Hepatocyte (in vitro differentiated cells): Measurements from ENCODE around the gene DNAJC30. TPM values are rescaled to one million over a fixed set of nuclear protein-coding genes. Genes with fewer than 3 reads are reported as not detected.
A peak's percentile ranks its signal among the peaks of the same experiment; 100 is the strongest.

Source experiments
- DNase-seq: peaks from one replicate; pipeline ENCODE4 v3.0.0-alpha.2; 2016; ENCODE audit warnings: low spot score
- H2AFZ ChIP-seq: fragments of 200-600 bp; sonication (generic); 2 replicates; pipeline ENCODE4 v1.6.0; 2016; ENCODE audit warnings: antibody characterized with exemption, mild to moderate bottlenecking
- H3K27ac ChIP-seq: fragments of 200-600 bp; sonication (generic); 2 replicates; pipeline ENCODE4 v1.5.1; 2016; ENCODE audit warnings: mild to moderate bottlenecking
- H3K27me3 ChIP-seq: fragments of 200-600 bp; sonication (generic); 2 replicates; pipeline ENCODE4 v1.6.1; 2016
- H3K36me3 ChIP-seq: fragments of 200-600 bp; sonication (generic); replicated peaks from 2 replicates; pipeline ENCODE4 v1.5.1; 2016; ENCODE audit warnings: low read depth; ENCODE audit not compliant: insufficient read depth
- H3K4me1 ChIP-seq: fragments of 200-600 bp; sonication (generic); 2 replicates; pipeline ENCODE4 v1.5.1; 2016; ENCODE audit warnings: mild to moderate bottlenecking, moderate library complexity; ENCODE audit not compliant: insufficient read depth
- H3K4me2 ChIP-seq: fragments of 200-600 bp; sonication (generic); 2 replicates; pipeline ENCODE4 v1.6.0; 2016
- H3K4me3 ChIP-seq: fragments of 200-600 bp; sonication (generic); 2 replicates; pipeline ENCODE4 v1.5.1; 2016; ENCODE audit warnings: mild to moderate bottlenecking
- H3K79me2 ChIP-seq: fragments of 200-600 bp; sonication (generic); 2 replicates; pipeline ENCODE4 v1.6.0; 2017; ENCODE audit warnings: mild to moderate bottlenecking
- H3K9me2 ChIP-seq: fragments of 200-600 bp; sonication (generic); replicated peaks from 2 replicates; pipeline ENCODE4 v1.6.0; 2017; ENCODE audit warnings: mild to moderate bottlenecking; ENCODE audit not compliant: insufficient read depth
- H3K9me3 ChIP-seq: fragments of 200-600 bp; sonication (generic); 2 replicates; pipeline ENCODE4 v1.5.1; 2016; ENCODE audit warnings: low read depth, mild to moderate bottlenecking
- H4K20me1 ChIP-seq: fragments of 200-600 bp; sonication (generic); 2 replicates; pipeline ENCODE4 v1.6.0; 2016; ENCODE audit warnings: mild to moderate bottlenecking; ENCODE audit not compliant: insufficient read depth, poor library complexity, severe bottlenecking
- CTCF ChIP-seq: fragments of 200-600 bp; sonication (generic); IDR thresholded peaks from 2 replicates; pipeline ENCODE4 v1.5.1; 2016; ENCODE audit warnings: antibody characterized with exemption, mild to moderate bottlenecking; ENCODE audit not compliant: poor library complexity
- EZH2 ChIP-seq: fragments of 200-600 bp; sonication (generic); IDR thresholded peaks from 2 replicates; pipeline ENCODE4 v1.6.1; 2016; ENCODE audit warnings: antibody characterized with exemption, mild to moderate bottlenecking, borderline replicate concordance
- EZH2phosphoT487 ChIP-seq: fragments of 200-600 bp; sonication (generic); IDR thresholded peaks from one replicate; pipeline ENCODE4 v1.6.1; 2018; ENCODE audit warnings: antibody characterized with exemption, mild to moderate bottlenecking, low read depth, moderate library complexity; ENCODE audit not compliant: unreplicated experiment, severe bottlenecking
- WGBS: methylation state at CpG from one replicate; pipeline ENCODE4 v1.1.6; 2016; ENCODE audit warnings: low lambda C conversion rate; ENCODE audit errors: missing lambda C conversion rate; 5-methylcytosine and 5-hydroxymethylcytosine counted together
- polyA plus RNA-seq: library from polyadenylated mRNA; unstranded; fragments of >200 nt; fragmentation: Nextera tagmentation; extraction: Ambion mirVana; gene quantifications from 2 replicates; pipeline ENCODE4 v1.2.1, GENCODE V29; 2016
- total RNA-seq: library from RNA; depleted of rRNA; stranded (reverse); fragments of >200 nt; gene quantifications from 2 replicates; pipeline ENCODE4 v1.2.3, GENCODE V29; 2014

The DNAJC30 gene
- total and polyA plus RNA-seq, 2 experiments from 2014 or later, result 3.0 to 13.9 TPM

- Histone ChIP-seq H4K20me1 (no peaks in the 10 kb centered on the region), H3K4me2 (no peak overlapping the region), H3K79me2 (peaks cover 9% of the 10 kb centered on the region), H3K9me2 (no peaks in the 10 kb centered on the region), H3K27me3 (no peaks in the 10 kb centered on the region), H3K4me3 (no peak overlapping the region), H3K27ac (no peak overlapping the region), H3K9me3 (no peaks in the 10 kb centered on the region), H3K4me1 (peaks cover 8% of the 10 kb centered on the region), H3K36me3 (no peaks in the 10 kb centered on the region), H2AFZ (no peak overlapping the region)
- 87% methylated on average over 23 of the region's 23 CpGs for WGBS
- TF ChIP-seq EZH2 (no peak), CTCF (no peak), EZH2phosphoT487 (no peak)
- DNase-seq, result peak; percentile 20
Observed at GRCh38 chr7:73704640-73705550, 21.6 kb upstream of the DNAJC30 start.

GRCh38 chr7:73703757-73704639 is 20.7 kb upstream of the DNAJC30 start:
- no peaks in the 10 kb centered on the region for H3K36me3 ChIP-seq
- H3K4me3 ChIP-seq, result no peak overlapping the region
- no peak overlapping the region for H2AFZ ChIP-seq
- DNase-seq, result peak; percentile 73
- no peak for TF ChIP-seq EZH2
- no peak for TF ChIP-seq CTCF
- no peak for TF ChIP-seq EZH2phosphoT487
- no peak overlapping the region for H3K4me2 ChIP-seq
- 69% methylated on average over 28 of the region's 45 CpGs for WGBS
- no peak overlapping the region for H3K27ac ChIP-seq
- no peaks in the 10 kb centered on the region for H3K79me2 ChIP-seq
- H3K9me2 ChIP-seq, result no peaks in the 10 kb centered on the region
- no peaks in the 10 kb centered on the region for H4K20me1 ChIP-seq
- no peaks in the 10 kb centered on the region for H3K9me3 ChIP-seq
- peaks cover 8% of the 10 kb centered on the region for H3K4me1 ChIP-seq
- H3K27me3 ChIP-seq, result no peaks in the 10 kb centered on the region

- TF ChIP-seq CTCF, result no peak
- TF ChIP-seq EZH2phosphoT487, result no peak
- no peak for TF ChIP-seq EZH2
- Histone ChIP-seq H3K4me2 (no peak overlapping the region), H4K20me1 (no peaks in the 10 kb centered on the region), H3K27ac (no peak overlapping the region), H3K9me2 (no peaks in the 10 kb centered on the region), H3K4me3 (no peak overlapping the region), H3K9me3 (no peaks in the 10 kb centered on the region), H3K4me1 (peaks cover 8% of the 10 kb centered on the region), H3K79me2 (no peaks in the 10 kb centered on the region), H3K36me3 (no peaks in the 10 kb centered on the region), H2AFZ (no peak overlapping the region), H3K27me3 (no peaks in the 10 kb centered on the region)
- 84% methylated on average over 13 of the region's 13 CpGs for WGBS
- no peak for DNase-seq
Observed at GRCh38 chr7:73703225-73703624, 20.0 kb upstream of the DNAJC30 start.
